HG03354 (cell line): ENCODE measurements around the gene KIAA0930.

Experiments
- ATAC-seq: cut with Tn5 transposase; IDR thresholded peaks from one replicate; pipeline ENCODE4 v1.9.1; 2021; ENCODE audit warnings: mild to moderate bottlenecking; ENCODE audit not compliant: unreplicated experiment, poor library complexity, severe bottlenecking

Gene KIAA0930

GRCh38 chr22:45187891-45188290 is 52.8 kb downstream of the KIAA0930 start:
- ATAC-seq, result no peak

GRCh38 chr22:45185718-45186514 is 54.8 kb downstream of the KIAA0930 start:
- ATAC-seq, result no peak

- ATAC-seq, result no peak
Observed at GRCh38 chr22:45183974-45184373, 56.7 kb downstream of the KIAA0930 start.

GRCh38 chr22:45181766-45182165 is 58.9 kb downstream of the KIAA0930 start:
- no peak for ATAC-seq

GRCh38 chr22:45181240-45181639 is 59.5 kb downstream of the KIAA0930 start:
- ATAC-seq, result no peak

- no peak for ATAC-seq
Observed at GRCh38 chr22:45180146-45180679, 60.5 kb downstream of the KIAA0930 start.

- ATAC-seq, result no peak
Observed at GRCh38 chr22:45179276-45180049, 61.2 kb downstream of the KIAA0930 start.

- ATAC-seq, result no peak
Observed at GRCh38 chr22:45172881-45173585, 67.7 kb downstream of the KIAA0930 start.

GRCh38 chr22:45171830-45172229 is 68.9 kb downstream of the KIAA0930 start:
- ATAC-seq, result no peak

- ATAC-seq, result no peak
Observed at GRCh38 chr22:45169591-45170466, 70.9 kb downstream of the KIAA0930 start.

GRCh38 chr22:45166932-45167331 is 73.8 kb downstream of the KIAA0930 start:
- ATAC-seq, result no peak

GRCh38 chr22:45164270-45165088 is 76.2 kb downstream of the KIAA0930 start:
- ATAC-seq, result peak; percentile 32

GRCh38 chr22:45163451-45164269 is 77.0 kb downstream of the KIAA0930 start, which contains the start of gene NUP50:
TSS of gene NUP50 (plus strand) at chr22:45163925. CDS start at chr22:45168178, 4,253 bp downstream.
- peak; percentile 85 for ATAC-seq

- no peak for ATAC-seq
Observed at GRCh38 chr22:45163099-45163450, 77.6 kb downstream of the KIAA0930 start.

GRCh38 chr22:45162531-45162930 is 78.2 kb downstream of the KIAA0930 start:
- no peak for ATAC-seq

GRCh38 chr22:45159652-45160462 is 80.8 kb downstream of the KIAA0930 start:
- ATAC-seq, result no peak

GRCh38 chr22:45157907-45158306 is 82.8 kb downstream of the KIAA0930 start:
- ATAC-seq, result no peak
